Measurements from ENCODE around the gene MXD4. TPM values are rescaled to one million over a fixed set of nuclear protein-coding genes. Genes with fewer than 3 reads are reported as not detected.

MXD4 gene
- total RNA-seq, 1 donor from 2014 or later: 79.9 TPM

DNA sequence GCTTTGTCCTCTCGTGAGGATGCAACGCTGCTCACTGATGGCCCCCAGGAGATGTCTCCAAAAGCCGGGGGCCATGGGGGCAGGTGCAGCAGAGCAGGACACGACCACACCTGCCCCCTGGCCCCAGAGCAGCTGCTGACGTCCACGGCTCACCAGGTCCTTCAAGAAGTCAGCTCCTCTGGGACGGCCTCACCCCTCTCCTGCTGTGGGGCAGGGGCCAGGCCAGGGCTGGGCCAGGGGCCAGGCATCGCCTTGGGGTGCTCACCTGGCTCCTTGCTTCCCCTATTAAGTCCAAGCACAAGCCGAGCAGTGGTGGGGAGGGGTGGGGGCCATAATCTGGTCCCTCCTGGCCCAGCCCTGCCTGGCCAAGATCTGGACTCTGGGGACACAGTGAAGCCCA lies 28.6 kb upstream of the MXD4 start:
- no peak for TF ChIP-seq CTCF (conservative IDR thresholded peaks at IDR 0.05)
- H3K27ac Mint-ChIP-seq: no peak overlapping the region
- H3K4me1 Mint-ChIP-seq (ENCODE audit: unreplicated experiment): peaks cover 11% of the 10 kb centered on the region
- peaks cover 3% of the 10 kb centered on the region for H3K27me3 Mint-ChIP-seq
- H3K36me3 Mint-ChIP-seq: no peaks in the 10 kb centered on the region
- peaks cover 7% of the 10 kb centered on the region for H3K9me3 Mint-ChIP-seq
- H3K4me3 Mint-ChIP-seq: no peak overlapping the region
- DNase-seq (ENCODE audit: extremely low spot score, unreplicated experiment): no peak

GRCh38 chr4:2289955-2290333 lies 28.0 kb upstream of the MXD4 start:
- Mint-ChIP-seq H3K9me3 (peaks cover 7% of the 10 kb centered on the region), H3K4me1 (ENCODE audit: unreplicated experiment) (peaks cover 11% of the 10 kb centered on the region)
- peak; percentile 66 for DNase-seq (ENCODE audit: extremely low spot score, unreplicated experiment)

GRCh38 chr4:2289311-2289954 lies 27.5 kb upstream of the MXD4 start:
- Mint-ChIP-seq H3K27me3 (peaks cover 3% of the 10 kb centered on the region), H3K36me3 (no peaks in the 10 kb centered on the region), H3K4me3 (no peak overlapping the region), H3K27ac (no peak overlapping the region), H3K9me3 (peaks cover 7% of the 10 kb centered on the region), H3K4me1 (ENCODE audit: unreplicated experiment) (peaks cover 11% of the 10 kb centered on the region)
- no peak for TF ChIP-seq CTCF (conservative IDR thresholded peaks at IDR 0.05)
- DNase-seq (ENCODE audit: extremely low spot score, unreplicated experiment): peak; percentile 55

More at GRCh38 chr4:2289955-2290333, 28.0 kb upstream of the MXD4 start:
- Mint-ChIP-seq H3K4me3 (no peak overlapping the region), H3K27ac (no peak overlapping the region), H3K27me3 (peaks cover 3% of the 10 kb centered on the region), H3K36me3 (no peaks in the 10 kb centered on the region)
- no peak for TF ChIP-seq CTCF (conservative IDR thresholded peaks at IDR 0.05)

GRCh38 chr4:2288051-2288541 lies 26.2 kb upstream of the MXD4 start:
- Mint-ChIP-seq H3K9me3 (no peaks in the 10 kb centered on the region), H3K27me3 (peaks cover 3% of the 10 kb centered on the region), H3K4me3 (no peak overlapping the region), H3K36me3 (no peaks in the 10 kb centered on the region), H3K27ac (no peak overlapping the region), H3K4me1 (ENCODE audit: unreplicated experiment) (peaks cover 10% of the 10 kb centered on the region)
- no peak for TF ChIP-seq CTCF (conservative IDR thresholded peaks at IDR 0.05)
- DNase-seq (ENCODE audit: extremely low spot score, unreplicated experiment): peak; percentile 64

DNA sequence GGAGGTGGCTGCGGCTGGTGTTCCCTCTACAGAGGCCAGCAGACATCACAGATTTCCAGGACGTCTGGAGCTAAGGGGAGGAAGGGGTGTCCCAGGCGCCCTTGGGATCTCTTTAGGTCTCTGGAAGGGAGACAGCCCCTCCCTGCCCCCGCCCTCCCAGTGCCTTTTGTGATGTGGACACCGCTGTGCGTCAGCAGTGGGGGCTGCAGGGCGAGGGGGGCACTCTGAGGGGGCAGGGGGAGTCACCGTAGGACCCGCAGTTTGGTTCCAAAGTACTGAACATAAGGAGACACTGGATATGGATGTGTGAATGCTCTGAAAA lies 25.6 kb upstream of the MXD4 start:
- Mint-ChIP-seq H3K36me3 (no peaks in the 10 kb centered on the region), H3K4me1 (ENCODE audit: unreplicated experiment) (peaks cover 4% of the 10 kb centered on the region), H3K9me3 (no peaks in the 10 kb centered on the region), H3K4me3 (no peak overlapping the region), H3K27ac (no peak overlapping the region), H3K27me3 (no peaks in the 10 kb centered on the region)
- TF ChIP-seq CTCF (conservative IDR thresholded peaks at IDR 0.05): no peak
- DNase-seq (ENCODE audit: extremely low spot score, unreplicated experiment): peak; percentile 44
